Loucy (cell line): ENCODE results near the gene HIKESHI.

Experiments used
- CTCF ChIP-seq: fragments of 200-600 bp; sonication (generic); conservative IDR thresholded peaks from 2 replicates; pipeline ENCODE4 v1.5.1; 2014; ENCODE audit warnings: mild to moderate bottlenecking, antibody characterized with exemption, low read length
- EZH2phosphoT487 ChIP-seq: fragments of 200-600 bp; IDR thresholded peaks from 2 replicates; pipeline ENCODE4 v1.6.1; 2018; ENCODE audit warnings: antibody characterized with exemption, mild to moderate bottlenecking, moderate library complexity, borderline replicate concordance

- no peak for TF ChIP-seq EZH2phosphoT487
- TF ChIP-seq CTCF, result no peak
Observed at GRCh38 chr11:86262387-86262786, 39.7 kb upstream of the HIKESHI start.
